Middle frontal gyrus (tissue), 1 donor: ENCODE results near the gene ILF3.

Source experiments
- DNase-seq: peaks from one replicate; pipeline ENCODE4 v3.0.0-alpha.2; 2015; ENCODE audit warnings: low spot score; ENCODE audit errors: extremely low spot score

Gene ILF3

GRCh38 chr19:10729411-10729810 lies 75.3 kb downstream of the ILF3 start:
- no peak for DNase-seq

- DNase-seq = no peak
These were observed 76.8 kb downstream of the ILF3 start for GRCh38 chr19:10730932-10731331.

GRCh38 chr19:10735741-10736140 lies 81.6 kb downstream of the ILF3 start:
- no peak for DNase-seq

- DNase-seq = no peak
These were observed 82.0 kb downstream of the ILF3 start for GRCh38 chr19:10736189-10736588.

GRCh38 chr19:10736916-10737551 lies 82.9 kb downstream of the ILF3 start:
- DNase-seq = no peak

GRCh38 chr19:10737722-10738121 lies 83.6 kb downstream of the ILF3 start:
- DNase-seq = no peak

- no peak for DNase-seq
These were observed 86.7 kb downstream of the ILF3 start for GRCh38 chr19:10740798-10741197.
